Measurements from ENCODE around the gene ZNF26.
A peak's percentile ranks its signal among the peaks of the same experiment; 100 is the strongest.

ZNF26 gene

DNA sequence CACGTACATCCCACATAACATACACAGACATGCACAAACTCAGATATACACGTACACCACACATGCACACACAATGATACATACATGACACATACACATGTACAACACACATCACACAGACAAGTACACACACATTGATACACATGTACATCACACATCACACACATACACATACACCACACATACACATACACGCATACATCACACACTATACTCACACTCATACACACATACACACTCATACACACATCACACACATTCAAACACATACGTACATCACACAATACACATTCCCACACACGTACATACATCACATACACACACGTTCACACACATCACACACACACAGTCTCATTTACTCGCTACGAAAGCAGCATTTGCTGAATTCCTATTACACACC is 34.5 kb upstream of the ZNF26 start:
- no peak overlapping the region for H2BK120ac ChIP-seq (ENCODE audit: insufficient read depth, low read length, poor library complexity)
- WGBS (ENCODE audit: extremely low coverage, insufficient coverage, insufficient read length): 100% methylated on average over 6 of the region's 8 CpGs
- no peaks in the 10 kb centered on the region for H3K27me3 ChIP-seq (ENCODE audit: insufficient read depth, low read length)
- no peak overlapping the region for H3K4me3 ChIP-seq (ENCODE audit: low read depth, low read length)
- H4K91ac ChIP-seq (ENCODE audit: low read depth, low read length): no peak overlapping the region
- no peak overlapping the region for H2BK12ac ChIP-seq (ENCODE audit: low read length)
- H3K27ac ChIP-seq (ENCODE audit: low read depth, low read length): no peak overlapping the region
- H3K4me1 ChIP-seq (ENCODE audit: control insufficient read depth in 1 of 2, insufficient read depth in 2 of 2, low read length in 2 of 2): peaks cover 7 to 11% of the 10 kb centered on the region in 2 experiments
- no peak for DNase-seq
- no peak overlapping the region for H2AK5ac ChIP-seq (ENCODE audit: low read length)
- H4K8ac ChIP-seq (ENCODE audit: low read depth, low read length): no peak overlapping the region
- H3K4ac ChIP-seq (ENCODE audit: low read depth, low read length): no peak overlapping the region
- no peak overlapping the region for H2AFZ ChIP-seq (ENCODE audit: insufficient read depth, low read length, poor library complexity)
- no peak overlapping the region for H3K4me2 ChIP-seq (ENCODE audit: low read length)
- H4K12ac ChIP-seq (ENCODE audit: low read depth, low read length): no peak overlapping the region
- H3K79me1 ChIP-seq (ENCODE audit: low read length): peaks cover 6% of the 10 kb centered on the region
- peaks cover 58% of the 10 kb centered on the region for H3K9me3 ChIP-seq (ENCODE audit: insufficient read depth, low read depth, low read length)
- no peak overlapping the region for H3K23ac ChIP-seq (ENCODE audit: low read length)
- H3K79me2 ChIP-seq (ENCODE audit: control insufficient read depth, insufficient read depth, low read length, poor library complexity): peaks cover 3% of the 10 kb centered on the region
- no peak overlapping the region for H3K18ac ChIP-seq (ENCODE audit: low read length)
- H3K36me3 ChIP-seq (ENCODE audit: control insufficient read depth in 1 of 2, insufficient read depth in 2 of 2, low read length in 2 of 2): peaks cover 12 to 18% of the 10 kb centered on the region in 2 experiments
- no peak overlapping the region for H3K9ac ChIP-seq (ENCODE audit: low read length)
- no peak overlapping the region for H3K14ac ChIP-seq (ENCODE audit: low read length)
- H2BK5ac ChIP-seq (ENCODE audit: low read depth, low read length, poor library complexity): no peak overlapping the region

DNA sequence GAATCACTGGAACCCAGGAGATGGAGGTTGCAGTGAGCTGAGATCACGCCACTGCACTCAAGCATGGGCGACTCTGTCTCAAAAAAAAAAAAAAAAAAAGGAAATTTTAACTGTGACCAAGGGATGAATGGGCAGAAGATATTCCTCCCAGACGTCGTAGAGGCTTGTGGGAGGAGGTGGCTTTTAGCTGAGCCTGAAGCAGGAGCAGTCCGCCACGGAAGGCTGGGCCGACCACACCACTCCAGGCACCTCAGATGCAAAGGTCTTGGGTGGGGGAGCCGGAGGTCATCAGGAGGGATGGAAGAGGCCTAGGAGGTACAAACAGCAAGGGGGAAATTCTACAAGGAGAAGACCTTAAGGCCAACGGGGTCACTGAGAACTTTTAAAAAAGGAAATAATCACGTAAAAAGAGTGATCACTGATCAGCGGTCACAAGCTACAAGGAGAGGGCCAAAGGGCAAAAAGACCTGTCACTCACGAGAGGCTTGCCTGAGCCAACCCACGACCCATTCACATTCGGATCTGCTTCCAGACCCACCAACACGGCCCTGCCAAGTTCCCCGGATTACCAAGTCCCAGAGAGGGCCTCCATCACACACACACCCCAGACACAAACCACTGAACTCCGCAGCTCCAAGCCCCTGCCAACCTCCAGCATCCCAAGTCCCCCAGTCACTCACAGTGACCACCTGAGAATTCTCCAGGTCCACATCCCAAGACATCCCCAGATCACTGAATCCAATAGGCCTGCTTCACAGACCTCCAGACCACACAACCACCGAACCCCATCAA is 33.6 kb upstream of the ZNF26 start:
- no peak overlapping the region for H4K91ac ChIP-seq (ENCODE audit: low read depth, low read length)
- H3K4me2 ChIP-seq (ENCODE audit: low read length): no peak overlapping the region
- no CpG with 5 or more reads among the region's 18 CpGs for WGBS (ENCODE audit: extremely low coverage, insufficient coverage, insufficient read length)
- peaks cover 12 to 18% of the 10 kb centered on the region in 2 experiments for H3K36me3 ChIP-seq (ENCODE audit: control insufficient read depth in 1 of 2, insufficient read depth in 2 of 2, low read length in 2 of 2)
- H2BK12ac ChIP-seq (ENCODE audit: low read length): no peak overlapping the region
- H3K4ac ChIP-seq (ENCODE audit: low read depth, low read length): no peak overlapping the region
- peaks cover 57% of the 10 kb centered on the region for H3K9me3 ChIP-seq (ENCODE audit: insufficient read depth, low read depth, low read length)
- no peak overlapping the region for H3K9ac ChIP-seq (ENCODE audit: low read length)
- H2AFZ ChIP-seq (ENCODE audit: insufficient read depth, low read length, poor library complexity): no peak overlapping the region
- no peak overlapping the region for H4K12ac ChIP-seq (ENCODE audit: low read depth, low read length)
- H3K23ac ChIP-seq (ENCODE audit: low read length): no peak overlapping the region
- no peak overlapping the region for H2BK5ac ChIP-seq (ENCODE audit: low read depth, low read length, poor library complexity)
- H4K8ac ChIP-seq (ENCODE audit: low read depth, low read length): no peak overlapping the region
- H3K27ac ChIP-seq (ENCODE audit: low read depth, low read length): no peak overlapping the region
- peaks cover 3% of the 10 kb centered on the region for H3K79me2 ChIP-seq (ENCODE audit: control insufficient read depth, insufficient read depth, low read length, poor library complexity)
- H3K4me3 ChIP-seq (ENCODE audit: low read depth, low read length): no peak overlapping the region
- H2BK120ac ChIP-seq (ENCODE audit: insufficient read depth, low read length, poor library complexity): no peak overlapping the region
- no peak for DNase-seq
- no peak overlapping the region for H3K14ac ChIP-seq (ENCODE audit: low read length)
- H3K27me3 ChIP-seq (ENCODE audit: insufficient read depth, low read length): no peaks in the 10 kb centered on the region
- no peak overlapping the region for H3K18ac ChIP-seq (ENCODE audit: low read length)
- no peak overlapping the region for H2AK5ac ChIP-seq (ENCODE audit: low read length)
- H3K79me1 ChIP-seq (ENCODE audit: low read length): peaks cover 6% of the 10 kb centered on the region
- H3K4me1 ChIP-seq (ENCODE audit: control insufficient read depth in 1 of 2, insufficient read depth in 2 of 2, low read length in 2 of 2): peaks cover 7 to 11% of the 10 kb centered on the region in 2 experiments

DNA sequence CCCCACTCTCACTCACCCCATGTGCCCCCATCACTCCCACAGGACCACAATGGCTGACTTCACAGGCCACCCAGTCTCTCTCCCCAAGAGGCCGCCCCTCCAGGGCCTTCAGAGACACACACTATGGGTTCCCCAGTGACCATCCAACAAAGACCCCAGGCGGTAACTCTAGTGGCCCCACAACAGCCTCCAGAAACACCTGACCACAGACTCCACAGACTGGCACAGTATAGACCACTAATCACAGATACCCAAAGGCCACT is 33.1 kb upstream of the ZNF26 start:
- no peak overlapping the region for H2BK5ac ChIP-seq (ENCODE audit: low read depth, low read length, poor library complexity)
- H3K4me1 ChIP-seq (ENCODE audit: control insufficient read depth in 1 of 2, insufficient read depth in 2 of 2, low read length in 2 of 2): peaks cover 7 to 11% of the 10 kb centered on the region in 2 experiments
- H3K23ac ChIP-seq (ENCODE audit: low read length): no peak overlapping the region

DNA sequence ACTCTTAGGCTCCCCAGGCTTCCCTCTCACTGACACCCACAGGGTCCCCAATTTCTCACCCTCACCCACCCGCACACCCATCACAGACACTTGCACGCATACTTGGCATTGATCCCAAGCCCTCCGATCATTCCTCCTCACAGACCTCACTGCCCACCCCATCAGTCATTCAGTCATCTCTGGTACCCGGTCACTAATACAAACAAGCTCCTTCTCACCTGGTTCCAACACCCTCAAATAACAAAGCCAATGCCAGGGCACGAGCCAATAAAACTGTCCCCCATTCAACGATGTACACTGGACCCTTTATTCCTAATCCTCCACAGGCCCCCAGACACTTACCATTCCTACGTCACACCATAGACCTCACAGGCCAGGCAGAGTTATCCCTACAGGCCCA is 32.4 kb upstream of the ZNF26 start:
- Histone ChIP-seq H3K23ac (ENCODE audit: low read length) (no peak overlapping the region), H3K27ac (ENCODE audit: low read depth, low read length) (no peak overlapping the region), H3K4me1 (ENCODE audit: control insufficient read depth in 1 of 2, insufficient read depth in 2 of 2, low read length in 2 of 2) (peaks cover 7 to 11% of the 10 kb centered on the region in 2 experiments), H3K4me2 (ENCODE audit: low read length) (no peak overlapping the region), H4K91ac (ENCODE audit: low read depth, low read length) (no peak overlapping the region), H3K79me1 (ENCODE audit: low read length) (peaks cover 6% of the 10 kb centered on the region), H4K8ac (ENCODE audit: low read depth, low read length) (no peak overlapping the region), H3K4ac (ENCODE audit: low read depth, low read length) (no peak overlapping the region), H2BK12ac (ENCODE audit: low read length) (no peak overlapping the region), H2AK5ac (ENCODE audit: low read length) (no peak overlapping the region), H3K4me3 (ENCODE audit: low read depth, low read length) (peak overlapping the region; percentile 2), H3K79me2 (ENCODE audit: control insufficient read depth, insufficient read depth, low read length, poor library complexity) (peaks cover 3% of the 10 kb centered on the region), H3K9ac (ENCODE audit: low read length) (no peak overlapping the region), H3K14ac (ENCODE audit: low read length) (no peak overlapping the region), H4K12ac (ENCODE audit: low read depth, low read length) (no peak overlapping the region), H2BK5ac (ENCODE audit: low read depth, low read length, poor library complexity) (no peak overlapping the region), H3K36me3 (ENCODE audit: control insufficient read depth in 1 of 2, insufficient read depth in 2 of 2, low read length in 2 of 2) (peaks cover 9 to 11% of the 10 kb centered on the region in 2 experiments), H3K27me3 (ENCODE audit: insufficient read depth, low read length) (no peaks in the 10 kb centered on the region), H3K9me3 (ENCODE audit: insufficient read depth, low read depth, low read length) (peaks cover 53% of the 10 kb centered on the region), H3K18ac (ENCODE audit: low read length) (no peak overlapping the region), H2AFZ (ENCODE audit: insufficient read depth, low read length, poor library complexity) (no peak overlapping the region), H2BK120ac (ENCODE audit: insufficient read depth, low read length, poor library complexity) (no peak overlapping the region)
- no CpG with 5 or more reads among the region's 7 CpGs for WGBS (ENCODE audit: extremely low coverage, insufficient coverage, insufficient read length)
- DNase-seq: no peak

More for the DNA sequence above, 33.1 kb upstream of the ZNF26 start:
- Histone ChIP-seq H3K18ac (ENCODE audit: low read length) (no peak overlapping the region), H2BK12ac (ENCODE audit: low read length) (no peak overlapping the region), H3K27me3 (ENCODE audit: insufficient read depth, low read length) (no peaks in the 10 kb centered on the region), H3K27ac (ENCODE audit: low read depth, low read length) (no peak overlapping the region), H3K4me2 (ENCODE audit: low read length) (no peak overlapping the region), H3K79me1 (ENCODE audit: low read length) (peaks cover 6% of the 10 kb centered on the region), H2BK120ac (ENCODE audit: insufficient read depth, low read length, poor library complexity) (no peak overlapping the region), H4K12ac (ENCODE audit: low read depth, low read length) (no peak overlapping the region), H4K8ac (ENCODE audit: low read depth, low read length) (no peak overlapping the region), H3K79me2 (ENCODE audit: control insufficient read depth, insufficient read depth, low read length, poor library complexity) (peaks cover 3% of the 10 kb centered on the region), H2AK5ac (ENCODE audit: low read length) (no peak overlapping the region), H3K36me3 (ENCODE audit: control insufficient read depth in 1 of 2, insufficient read depth in 2 of 2, low read length in 2 of 2) (peaks cover 12 to 16% of the 10 kb centered on the region in 2 experiments), H3K9ac (ENCODE audit: low read length) (no peak overlapping the region), H3K4ac (ENCODE audit: low read depth, low read length) (no peak overlapping the region), H3K14ac (ENCODE audit: low read length) (no peak overlapping the region), H3K4me3 (ENCODE audit: low read depth, low read length) (no peak overlapping the region), H4K91ac (ENCODE audit: low read depth, low read length) (no peak overlapping the region), H2AFZ (ENCODE audit: insufficient read depth, low read length, poor library complexity) (no peak overlapping the region), H3K9me3 (ENCODE audit: insufficient read depth, low read depth, low read length) (peaks cover 57% of the 10 kb centered on the region)
- WGBS (ENCODE audit: extremely low coverage, insufficient coverage, insufficient read length): no CpG with 5 or more reads among the region's 2 CpGs
- no peak for DNase-seq

All from trophoblast cell (in vitro differentiated cells and primary cell).